ENCODE results near the gene INSYN2B. TPM values are rescaled to one million over a fixed set of nuclear protein-coding genes. Genes with fewer than 3 reads are reported as not detected.

Gene INSYN2B
- total and polyA plus RNA-seq, 9 donors = 0.12 to 3.3 (median 1.1) TPM; not detected in 1

DNA sequence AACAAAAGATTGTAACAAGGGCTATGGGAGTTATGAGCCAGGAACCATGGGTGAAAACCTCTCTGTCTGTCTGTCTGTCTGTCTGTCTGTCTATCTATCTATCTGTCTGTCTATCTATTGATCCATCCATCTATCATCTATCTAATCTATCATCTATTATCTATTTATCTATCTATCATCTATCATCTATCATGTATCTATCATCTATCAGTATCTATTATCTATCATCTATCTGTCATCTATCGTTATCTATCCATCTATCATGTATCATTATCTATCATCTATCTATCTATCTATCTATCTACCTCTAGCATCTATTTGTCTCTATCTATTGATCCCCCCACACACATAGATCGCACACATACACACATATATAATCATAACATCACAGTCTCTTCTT lies 112.9 kb downstream of the INSYN2B start:
- H3K4me1 ChIP-seq (ENCODE audit: insufficient read depth) = no peaks in the 10 kb centered on the region
- H3K4me3 ChIP-seq = no peak overlapping the region
- no peak for DNase-seq
- no peaks in the 10 kb centered on the region for H3K9me3 ChIP-seq
- no peaks in the 10 kb centered on the region for H3K36me3 ChIP-seq
- WGBS, 3 donors = 83 to 93% (median 89%) methylated on average over 2 of the region's 2 CpGs
- no peaks in the 10 kb centered on the region for H3K27me3 ChIP-seq
- H3K27ac ChIP-seq = no peak overlapping the region
- intact Hi-C loops (cut with DNase I) = no loop called here
- TF ChIP-seq, protein P1, sequence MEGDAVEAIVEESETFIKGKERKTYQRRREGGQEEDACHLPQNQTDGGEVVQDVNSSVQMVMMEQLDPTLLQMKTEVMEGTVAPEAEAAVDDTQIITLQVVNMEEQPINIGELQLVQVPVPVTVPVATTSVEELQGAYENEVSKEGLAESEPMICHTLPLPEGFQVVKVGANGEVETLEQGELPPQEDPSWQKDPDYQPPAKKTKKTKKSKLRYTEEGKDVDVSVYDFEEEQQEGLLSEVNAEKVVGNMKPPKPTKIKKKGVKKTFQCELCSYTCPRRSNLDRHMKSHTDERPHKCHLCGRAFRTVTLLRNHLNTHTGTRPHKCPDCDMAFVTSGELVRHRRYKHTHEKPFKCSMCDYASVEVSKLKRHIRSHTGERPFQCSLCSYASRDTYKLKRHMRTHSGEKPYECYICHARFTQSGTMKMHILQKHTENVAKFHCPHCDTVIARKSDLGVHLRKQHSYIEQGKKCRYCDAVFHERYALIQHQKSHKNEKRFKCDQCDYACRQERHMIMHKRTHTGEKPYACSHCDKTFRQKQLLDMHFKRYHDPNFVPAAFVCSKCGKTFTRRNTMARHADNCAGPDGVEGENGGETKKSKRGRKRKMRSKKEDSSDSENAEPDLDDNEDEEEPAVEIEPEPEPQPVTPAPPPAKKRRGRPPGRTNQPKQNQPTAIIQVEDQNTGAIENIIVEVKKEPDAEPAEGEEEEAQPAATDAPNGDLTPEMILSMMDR (IDR thresholded peaks at IDR 0.05) = no peak
- TF ChIP-seq EP300 (IDR thresholded peaks at IDR 0.05) (no peak), POLR2A (IDR thresholded peaks at IDR 0.05) (no peak)

DNA sequence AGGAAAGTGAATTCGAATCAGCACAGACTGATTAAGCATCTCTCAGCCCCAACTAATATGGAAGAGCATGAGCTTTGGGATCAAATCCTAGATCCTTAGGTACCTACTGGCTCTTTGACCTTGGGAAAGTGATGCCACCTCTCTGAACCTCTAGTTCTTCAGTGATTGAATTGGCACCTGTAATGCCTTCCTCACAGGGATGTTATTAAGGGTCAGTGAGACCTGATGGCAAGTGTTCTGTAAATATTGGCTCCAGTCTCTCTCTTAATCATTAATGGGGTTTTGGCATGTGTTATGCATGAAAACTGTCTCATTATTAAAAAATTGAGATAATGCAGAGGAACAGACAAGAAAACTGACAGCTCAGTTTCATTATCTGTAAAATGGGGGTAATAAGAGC lies 115.8 kb downstream of the INSYN2B start:
- Histone ChIP-seq H3K4me1 (ENCODE audit: insufficient read depth) (no peaks in the 10 kb centered on the region), H3K4me3 (no peak overlapping the region), H3K36me3 (no peaks in the 10 kb centered on the region), H3K9me3 (no peaks in the 10 kb centered on the region), H3K27ac (no peak overlapping the region), H3K27me3 (no peaks in the 10 kb centered on the region)
- TF ChIP-seq EP300 (IDR thresholded peaks at IDR 0.05) (no peak), POLR2A (IDR thresholded peaks at IDR 0.05) (no peak)
- TF ChIP-seq, protein P1 (IDR thresholded peaks at IDR 0.05) = no peak
- WGBS, 3 donors = 87 to 100% (median 92%) methylated on average over 1 of the region's 1 CpG
- intact Hi-C loops (cut with DNase I) = no loop called here
- DNase-seq = no peak

DNA sequence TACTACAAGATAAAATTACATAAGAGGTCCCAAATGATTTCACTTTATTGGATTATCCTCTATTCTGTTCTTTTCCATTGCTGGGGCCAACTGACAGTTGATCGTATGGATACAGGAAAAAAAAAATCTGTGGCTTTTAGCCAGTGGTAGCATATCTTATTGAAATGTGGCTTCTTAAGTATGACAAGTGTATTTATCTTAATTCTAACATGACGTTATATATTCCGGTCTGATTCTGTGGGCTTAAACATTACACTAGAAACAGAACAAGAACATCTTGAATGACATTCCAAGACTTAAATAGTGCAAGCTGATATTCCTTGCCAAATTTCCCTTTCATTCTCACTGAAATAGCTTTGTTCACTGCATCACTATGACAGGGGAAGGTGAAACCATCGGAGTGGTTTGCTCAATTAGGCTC lies 117.9 kb downstream of the INSYN2B start:
- WGBS, 3 donors = 83 to 92% (median 84%) methylated on average over 4 of the region's 4 CpGs

DNA sequence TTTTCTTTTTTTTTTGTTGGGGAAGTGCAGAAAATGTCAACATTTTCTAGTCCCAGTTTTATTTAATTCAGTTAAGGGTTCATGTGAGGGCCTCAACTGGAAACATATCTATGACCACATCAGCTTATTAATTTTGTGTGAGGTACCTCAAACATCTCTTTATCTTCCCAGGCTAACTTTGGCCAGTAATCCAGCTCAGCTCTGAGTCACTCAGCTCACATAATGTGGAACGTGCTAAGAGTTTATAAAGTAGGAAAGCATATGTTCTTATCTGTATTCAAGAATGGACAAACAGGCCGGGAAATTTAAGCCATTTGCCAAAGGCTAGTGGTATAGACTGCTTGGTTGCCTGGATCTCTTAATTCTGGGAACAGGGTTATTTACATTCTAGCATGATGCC lies 118.4 kb downstream of the INSYN2B start:
- intact Hi-C loops (cut with DNase I) = no loop called here
- H3K9me3 ChIP-seq = no peaks in the 10 kb centered on the region
- H3K4me1 ChIP-seq (ENCODE audit: insufficient read depth) = no peaks in the 10 kb centered on the region
- H3K27me3 ChIP-seq = no peaks in the 10 kb centered on the region
- TF ChIP-seq, protein P1 (IDR thresholded peaks at IDR 0.05) = no peak
- TF ChIP-seq EP300 (IDR thresholded peaks at IDR 0.05) (no peak), POLR2A (IDR thresholded peaks at IDR 0.05) (no peak)
- DNase-seq = no peak
- no peak overlapping the region for H3K27ac ChIP-seq
- 64 to 72% (median 70%) methylated on average over 2 of the region's 2 CpGs for WGBS, 3 donors
- no peaks in the 10 kb centered on the region for H3K36me3 ChIP-seq
- no peak overlapping the region for H3K4me3 ChIP-seq

More for the DNA sequence above, 117.9 kb downstream of the INSYN2B start:
- intact Hi-C loops (cut with DNase I) = no loop called here
- no peak for DNase-seq
- Histone ChIP-seq H3K4me3 (no peak overlapping the region), H3K27ac (no peak overlapping the region), H3K4me1 (ENCODE audit: insufficient read depth) (no peaks in the 10 kb centered on the region), H3K9me3 (no peaks in the 10 kb centered on the region), H3K36me3 (no peaks in the 10 kb centered on the region), H3K27me3 (no peaks in the 10 kb centered on the region)
- TF ChIP-seq POLR2A (IDR thresholded peaks at IDR 0.05) (no peak), EP300 (IDR thresholded peaks at IDR 0.05) (no peak)
- TF ChIP-seq, protein P1 (IDR thresholded peaks at IDR 0.05) = no peak

All from ovary (tissue), 9 donors.